GM12878 (cell line): ENCODE data around the gene ANAPC10.

Experiments used
- MXI1 ChIP-seq: fragments of 150-350 bp; IDR thresholded peaks from 2 replicates; pipeline ENCODE4 v1.6.1; 2011; ENCODE audit warnings: low read depth, mild to moderate bottlenecking, inconsistent platforms, low read length, improper control_type of control experiment
- POLR2A ChIP-seq: IDR thresholded peaks from 2 replicates; pipeline ENCODE4 v1.6.1; 2011; ENCODE audit warnings: low read depth, mild to moderate bottlenecking, low read length
- TCF7 ChIP-seq: IDR thresholded peaks from 2 replicates; pipeline ENCODE4 v1.6.1; 2014; ENCODE audit warnings: antibody characterized with exemption, borderline replicate concordance
- USF2 ChIP-seq: IDR thresholded peaks from 2 replicates; pipeline ENCODE4 v1.6.1; 2011; ENCODE audit warnings: low read depth, low read length, improper control_type of control experiment, borderline replicate concordance
- YY1 ChIP-seq: IDR thresholded peaks from 2 replicates; pipeline ENCODE4 v1.6.1; 2011; ENCODE audit warnings: low read depth, mild to moderate bottlenecking, low read length
- ZNF24 ChIP-seq: fragments of 450-650 bp; IDR thresholded peaks from 2 replicates; pipeline ENCODE4 v1.6.1; 2017; ENCODE audit warnings: antibody characterized with exemption, mild to moderate bottlenecking

- TF ChIP-seq USF2 (no peak), MXI1 (no peak), TCF7 (no peak), POLR2A (no peak), ZNF24 (no peak), YY1 (no peak)
Measured at GRCh38 chr4:145058256-145058655, 39.7 kb downstream of the ANAPC10 start.
